H1 (cell line): ENCODE results near the gene CAPN8. TPM values are rescaled to one million over a fixed set of nuclear protein-coding genes. Genes with fewer than 3 reads are reported as not detected.
A peak's percentile ranks its signal among the peaks of the same experiment; 100 is the strongest.

Source experiments
- CTCF ChIA-PET: fragments of 300-600 bp; sonication (Branson Sonifier 250); formaldehyde crosslinking; loops from one replicate; lab custom pipeline; 2021; ENCODE audit not compliant: partially characterized antibody; lab: Charles Lee
- POLR2A ChIA-PET: fragments of 300-600 bp; sonication (Branson Sonifier 250); formaldehyde crosslinking; loops from one replicate; lab custom pipeline; 2021; ENCODE audit warnings: inconsistent platforms; ENCODE audit not compliant: partially characterized antibody; lab: Charles Lee
- DNase-seq, 2 experiments: peaks; one replicate each; pipeline versions ENCODE4 v3.0.0 to v3.0.0-alpha.2; 2010 to 2022; ENCODE audit warnings: low spot score in 2 of 2, low read depth in 1 of 2, mixed read lengths in 1 of 2
- FAIRE-seq: peaks from 2 replicates; lab custom pipeline; 2011; peaks lifted over from hg19 to GRCh38; lab: Jason Lieb, UNC
- H2AFZ ChIP-seq: 2 replicates; pipeline ENCODE4 v1.8.1; 2012; ENCODE audit warnings: low read length, inconsistent platforms
- H2AK5ac ChIP-seq: 2 replicates; pipeline ENCODE4 v1.6.1; 2013; ENCODE audit warnings: low read depth, low read length
- H2BK120ac ChIP-seq: replicated peaks from 2 replicates; pipeline ENCODE3; 2013; ENCODE audit warnings: low read depth, low read length, inconsistent platforms
- H2BK12ac ChIP-seq: 2 replicates; pipeline ENCODE4 v1.6.1; 2013; ENCODE audit warnings: low read depth, low read length
- H2BK15ac ChIP-seq: 2 replicates; pipeline ENCODE4 v1.6.1; 2013; ENCODE audit warnings: low read length
- H2BK20ac ChIP-seq: 2 replicates; pipeline ENCODE4 v1.6.1; 2013; ENCODE audit warnings: low read length
- H2BK5ac ChIP-seq: 2 replicates; pipeline ENCODE4 v1.6.1; 2013; ENCODE audit warnings: low read depth, low read length
- H3K14ac ChIP-seq: 2 replicates; pipeline ENCODE4 v1.6.1; 2013; ENCODE audit warnings: inconsistent platforms; ENCODE audit not compliant: insufficient read length
- H3K18ac ChIP-seq: 2 replicates; pipeline ENCODE4 v1.6.1; 2013; ENCODE audit warnings: low read length; ENCODE audit errors: extremely low read depth
- H3K23ac ChIP-seq: 2 replicates; pipeline ENCODE4 v1.6.1; 2013; ENCODE audit warnings: inconsistent platforms; ENCODE audit not compliant: insufficient read length
- H3K23me2 ChIP-seq: 2 replicates; pipeline ENCODE4 v1.6.1; 2013; ENCODE audit warnings: low read depth, low read length
- H3K27ac ChIP-seq: 2 replicates; pipeline ENCODE4 v1.6.1; 2011; ENCODE audit warnings: low read depth, low read length, inconsistent platforms
- H3K27me3 ChIP-seq, 4 experiments: replicated peaks in 1 of 4; 1 replicate in 1 of 4; 2 replicates in 3 of 4; pipeline versions ENCODE4 v1.6.1 to v1.8.1; 2011 to 2013; ENCODE audit warnings: low read length in 3 of 4, mild to moderate bottlenecking in 3 of 4, inconsistent platforms in 2 of 4, mixed read lengths in 2 of 4, moderate library complexity in 1 of 4; ENCODE audit not compliant: control insufficient read depth in 3 of 4, insufficient read depth in 3 of 4; ENCODE audit errors: extremely low read depth in 1 of 4
- H3K36me3 ChIP-seq, 4 experiments: 2 replicates each; pipeline versions ENCODE4 v1.6.1 to v1.8.1; 2011 to 2013; ENCODE audit warnings: mild to moderate bottlenecking in 4 of 4, low read length in 3 of 4, moderate library complexity in 2 of 4, control low read depth in 1 of 4, inconsistent platforms in 1 of 4; ENCODE audit not compliant: insufficient read depth in 4 of 4, control insufficient read depth in 2 of 4
- H3K4ac ChIP-seq: replicated peaks from 2 replicates; pipeline ENCODE3; 2013; ENCODE audit warnings: low read length, low read depth, mixed read lengths, inconsistent platforms; ENCODE audit not compliant: insufficient read length
- H3K4me1 ChIP-seq, 4 experiments: replicated peaks in 1 of 4; 1 replicate in 1 of 4; 2 replicates in 3 of 4; pipeline versions ENCODE4 v1.6.1 to v1.8.1; 2011 to 2013; ENCODE audit warnings: low read length in 3 of 4, inconsistent platforms in 2 of 4, mixed read lengths in 1 of 4; ENCODE audit not compliant: insufficient read depth in 4 of 4, control insufficient read depth in 3 of 4
- H3K4me2 ChIP-seq, 2 experiments: 2 replicates each; pipeline versions ENCODE4 v1.6.1 to v1.8.1; 2011 to 2013; ENCODE audit warnings: low read depth in 2 of 2, low read length in 2 of 2, control low read depth in 1 of 2, inconsistent platforms in 1 of 2, mild to moderate bottlenecking in 1 of 2; ENCODE audit not compliant: insufficient read depth in 1 of 2
- H3K4me3 ChIP-seq, 4 experiments: fragments of 200-600, 300-600 bp in 1 of 4; sonication (generic), shearing (Covaris generic), sonication (Bioruptor Twin) in 1 of 4; 2 replicates each; pipeline versions ENCODE4 v1.5.1 to v1.8.1; 2011 to 2016; ENCODE audit warnings: low read length in 4 of 4, low read depth in 3 of 4, control low read depth in 2 of 4, inconsistent platforms in 2 of 4, mild to moderate bottlenecking in 2 of 4, mixed read lengths in 1 of 4, moderate library complexity in 1 of 4; ENCODE audit not compliant: insufficient read depth in 2 of 4; ENCODE audit errors: extremely low read depth in 1 of 4
- H3K56ac ChIP-seq: replicated peaks from 2 replicates; pipeline ENCODE3; 2013; ENCODE audit warnings: low read depth, mild to moderate bottlenecking, mixed read lengths, low read length, inconsistent platforms; ENCODE audit not compliant: insufficient read length
- H3K79me1 ChIP-seq: 2 replicates; pipeline ENCODE4 v1.6.1; 2013; ENCODE audit warnings: low read depth, low read length, control low read depth
- H3K79me2 ChIP-seq, 2 experiments: 2 replicates each; pipeline versions ENCODE4 v1.6.1 to v1.8.1; 2012 to 2013; ENCODE audit warnings: low read length in 2 of 2, mild to moderate bottlenecking in 2 of 2, inconsistent platforms in 1 of 2; ENCODE audit not compliant: insufficient read depth in 2 of 2, control insufficient read depth in 1 of 2
- H3K9ac ChIP-seq, 4 experiments: replicated peaks in 1 of 4; 1 replicate in 1 of 4; 2 replicates in 3 of 4; pipeline versions ENCODE4 v1.6.1 to v1.8.1; 2011 to 2013; ENCODE audit warnings: low read depth in 3 of 4, low read length in 3 of 4, control low read depth in 2 of 4, mild to moderate bottlenecking in 2 of 4, moderate library complexity in 2 of 4, inconsistent platforms in 1 of 4; ENCODE audit errors: extremely low read depth in 1 of 4
- H3K9me3 ChIP-seq, 2 experiments: 2 replicates each; pipeline versions ENCODE4 v1.6.1 to v1.8.1; 2012 to 2013; ENCODE audit warnings: mild to moderate bottlenecking in 2 of 2, moderate library complexity in 2 of 2, control low read depth in 1 of 2, inconsistent platforms in 1 of 2, low read depth in 1 of 2, low read length in 1 of 2, mixed read lengths in 1 of 2; ENCODE audit not compliant: insufficient read depth in 2 of 2
- H4K20me1 ChIP-seq, 2 experiments: replicated peaks in 1 of 2; 2 replicates each; pipeline versions ENCODE3 to v1.8.1; 2011 to 2013; ENCODE audit warnings: inconsistent platforms in 2 of 2, low read length in 2 of 2, mild to moderate bottlenecking in 1 of 2; ENCODE audit not compliant: insufficient read depth in 2 of 2, control insufficient read depth in 1 of 2
- H4K5ac ChIP-seq: 2 replicates; pipeline ENCODE4 v1.6.1; 2013; ENCODE audit warnings: low read length, low read depth, mixed read lengths, inconsistent platforms; ENCODE audit not compliant: insufficient read length
- H4K8ac ChIP-seq: 2 replicates; pipeline ENCODE4 v1.8.0; 2013; ENCODE audit warnings: mild to moderate bottlenecking, moderate library complexity, low read length, inconsistent platforms; ENCODE audit not compliant: insufficient read depth; ENCODE audit errors: extremely low read depth
- H4K91ac ChIP-seq: replicated peaks from 2 replicates; pipeline ENCODE3; 2013; ENCODE audit warnings: low read length, mixed read lengths, inconsistent platforms; ENCODE audit not compliant: insufficient read length
- JUND ChIP-seq: IDR thresholded peaks from 2 replicates; pipeline ENCODE4 v1.6.1; 2011; ENCODE audit warnings: mild to moderate bottlenecking, improper control_type of control experiment, low read length
- RFX5 ChIP-seq: IDR thresholded peaks from 2 replicates; pipeline ENCODE4 v1.6.1; 2011; ENCODE audit warnings: low read depth, low read length, improper control_type of control experiment, borderline replicate concordance
- SIRT6 ChIP-seq: IDR thresholded peaks from one replicate; pipeline ENCODE4 v1.7.1; 2012; ENCODE audit warnings: low read length, inconsistent platforms
- SP2 ChIP-seq: IDR thresholded peaks from 2 replicates; pipeline ENCODE4 v1.6.1; 2012; ENCODE audit warnings: mild to moderate bottlenecking, low read length, inconsistent platforms
- SRF ChIP-seq: IDR thresholded peaks from 2 replicates; pipeline ENCODE4 v1.6.1; 2011; ENCODE audit warnings: mild to moderate bottlenecking, low read depth, low read length, moderate library complexity
- WGBS, 2 experiments: shearing (Covaris generic) in 1 of 2; methylation state at CpG; one replicate each; pipeline versions ENCODE4 v1.1.6 to v1.1.7; 2013 to 2015; ENCODE audit warnings: low lambda C conversion rate in 2 of 2, mixed read lengths in 2 of 2, inconsistent platforms in 1 of 2, low coverage in 1 of 2, missing lambda C conversion rate in 1 of 2; ENCODE audit not compliant: insufficient replicate concordance in 2 of 2, insufficient coverage in 1 of 2, insufficient read length in 1 of 2; ENCODE audit errors: extremely low coverage in 1 of 2, missing lambda C conversion rate in 1 of 2; 5-methylcytosine and 5-hydroxymethylcytosine counted together
- polyA plus RNA-seq, 7 experiments: library from polyadenylated mRNA; depleted of rRNA in 3 of 7; stranded (reverse) in 5 of 7; unstranded in 2 of 7; fragments of >200 nt in 5 of 7; fragments of 200-250 nt in 2 of 7; gene quantifications; 1 replicate in 5 of 7; 2 replicates in 1 of 7; 4 replicates in 1 of 7; pipeline versions ENCODE4 v1.2.1 to v1.2.3, GENCODE V29; 2011 to 2013; ENCODE audit warnings: missing spikeins in 2 of 7, mixed read lengths in 2 of 7
- total RNA-seq: library from RNA; stranded (reverse); fragmentation: NEBNext Ultra II Directional; extraction: Animal tissue kit (Norgen Biotek cat#: 25700); gene quantifications from 2 replicates; pipeline ENCODE4 v1.2.1, GENCODE V29; 2021

Gene CAPN8
- total and polyA plus RNA-seq, 2 of the 8 experiments (the other 6 are each of a cell fraction or from before 2014, with no cell fraction given), result 0.20 to 0.26 TPM

- no peaks in the 10 kb centered on the region for H3K9me3 ChIP-seq
- DNase-seq (no peak), FAIRE-seq (no peak)
- TF ChIP-seq JUND, result no peak
- TF ChIP-seq RFX5, result no peak
- peak; percentile 46; the same call in 1 of the 2 replicates for TF ChIP-seq SRF
- TF ChIP-seq SP2, result no peak
- no peak for TF ChIP-seq SIRT6
- no peaks in the 10 kb centered on the region for H4K20me1 ChIP-seq
- no peak overlapping the region for H3K14ac ChIP-seq
- H2BK20ac ChIP-seq, result no peak overlapping the region
- ChIA-PET CTCF (interaction anchor here (0.6 to 5.8 kb wide), 8 partner anchors 17 to 559 kb away, joined by 3 to 67 read pairs (median 4); partner anchors contain the start of gene TLR5), POLR2A (interaction anchor here (1.2 to 1.6 kb wide), 2 partner anchors 10 to 47 kb away, joined by 3 to 5 read pairs; no protein-coding TSS in a partner anchor)
- no peaks in the 10 kb centered on the region for H3K27me3 ChIP-seq
- H3K23ac ChIP-seq, result no peak overlapping the region
- no peaks in the 10 kb centered on the region for H3K79me1 ChIP-seq
- H3K79me2 ChIP-seq, result no peaks in the 10 kb centered on the region
- 80% methylated on average over 8 of the region's 8 CpGs; no CpG with 5 or more reads in 1 of the 2 experiments for WGBS, 2 experiments
- H3K4me2 ChIP-seq, result no peak overlapping the region
- no peak overlapping the region for H2AK5ac ChIP-seq
- no peak overlapping the region for H4K91ac ChIP-seq
- no peak overlapping the region for H3K27ac ChIP-seq
- H3K4me3 ChIP-seq, result no peak overlapping the region
- no peak overlapping the region for H4K5ac ChIP-seq
- 0 out of 2 replicates have a peak overlapping the region, but pooled peaks have one; percentile 16 for H2AFZ ChIP-seq
- no peak overlapping the region for H3K18ac ChIP-seq
- H2BK12ac ChIP-seq, result no peak overlapping the region
- H3K36me3 ChIP-seq, result no peaks in the 10 kb centered on the region
- H2BK5ac ChIP-seq, result no peak overlapping the region
- H2BK120ac ChIP-seq, result no peak overlapping the region
- H3K4me1 ChIP-seq, result peaks cover 0 to 2% (median 0%) of the 10 kb centered on the region in 4 experiments; a peak in 2 of 7 replicates
- H3K4ac ChIP-seq, result no peak overlapping the region
- H3K56ac ChIP-seq, result no peak overlapping the region
- no peaks in the 10 kb centered on the region for H3K23me2 ChIP-seq
- H4K8ac ChIP-seq, result peak overlapping the region; percentile 58; the same call in 1 of the 2 replicates
- 0 out of 7 replicates have a peak overlapping the region, but pooled peaks of 1 of the 4 experiments have one; percentile 29 for H3K9ac ChIP-seq
- H2BK15ac ChIP-seq, result no peak overlapping the region
Measured at GRCh38 chr1:223700942-223701637, 35.6 kb upstream of the CAPN8 start.
